Glomerular endothelial cell (primary cell): ENCODE measurements around the gene THBS2. TPM values are rescaled to one million over a fixed set of nuclear protein-coding genes. Genes with fewer than 3 reads are reported as not detected.

Source experiments
- DNase-seq: peaks from one replicate; pipeline ENCODE4 v3.0.0-alpha.2; 2011; ENCODE audit warnings: low read depth, low spot score; ENCODE audit errors: extremely low read depth
- total RNA-seq: library from RNA; depleted of rRNA; stranded (reverse); fragments of >200 nt; gene quantifications from 2 replicates; pipeline ENCODE4 v1.2.3, GENCODE V29; 2015

The THBS2 gene
- total RNA-seq, 1 donor from 2014 or later: 11.1 TPM

DNA sequence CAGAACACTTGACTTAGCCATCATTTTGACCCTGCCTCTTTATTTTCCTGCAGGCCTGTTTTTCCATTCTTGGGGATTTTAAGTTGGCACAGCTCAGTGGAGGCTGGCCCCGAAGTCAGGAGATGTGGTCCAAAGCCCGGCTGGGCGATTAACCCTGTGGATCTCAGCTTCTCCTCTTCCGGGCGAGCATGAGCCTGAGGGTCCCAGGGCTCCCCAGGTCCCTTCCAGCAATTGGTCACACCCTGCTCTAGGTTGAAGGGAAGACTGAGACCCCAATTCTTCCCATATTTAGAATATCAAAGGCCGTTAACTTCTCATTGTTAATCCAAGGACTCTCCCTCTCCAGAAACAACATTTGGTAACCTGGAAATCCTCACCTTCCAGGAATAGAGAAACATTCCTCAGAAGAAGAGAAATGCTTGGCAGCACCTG is 2.3 kb downstream of the THBS2 start:
- no peak for DNase-seq

DNA sequence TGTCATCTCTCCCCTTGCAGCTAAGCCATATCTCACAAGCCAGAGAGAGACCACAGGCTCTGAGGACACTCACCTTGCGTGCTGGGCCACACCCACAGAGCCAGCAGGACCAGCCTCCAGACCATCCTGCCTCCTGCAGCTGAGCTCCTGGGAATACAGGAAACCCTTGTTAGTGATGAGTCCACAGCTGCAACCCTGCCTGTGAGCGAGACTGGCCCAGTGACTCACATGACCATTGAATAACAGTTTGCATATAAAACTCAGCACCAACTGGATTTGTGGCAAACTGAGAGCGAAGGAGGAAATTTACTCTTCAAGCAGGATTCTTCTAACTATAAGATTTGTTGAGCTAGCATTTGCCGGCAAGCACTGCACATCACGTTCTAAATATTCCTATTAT is 3.0 kb downstream of the THBS2 start:
- no peak for DNase-seq

DNA sequence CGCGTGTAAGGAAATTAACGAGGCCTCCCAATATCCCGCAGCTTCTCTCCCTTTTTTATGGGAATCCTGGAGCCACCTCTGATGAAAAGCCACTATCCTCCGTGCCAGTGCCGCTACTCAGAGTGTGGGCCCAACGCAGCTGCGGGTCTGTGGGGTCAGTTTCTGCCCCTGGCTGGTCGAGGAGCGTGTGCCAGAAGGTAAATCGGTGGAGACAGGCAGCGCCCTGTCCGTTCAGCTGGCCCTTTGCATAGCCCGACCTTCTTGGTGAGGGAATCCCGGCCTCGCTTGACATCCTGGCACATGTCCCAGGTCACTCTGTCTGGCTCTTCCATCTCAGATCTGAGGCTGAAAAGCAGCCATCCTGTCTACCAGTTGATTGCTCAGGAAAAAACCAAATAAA is 4.6 kb downstream of the THBS2 start:
- no peak for DNase-seq

DNA sequence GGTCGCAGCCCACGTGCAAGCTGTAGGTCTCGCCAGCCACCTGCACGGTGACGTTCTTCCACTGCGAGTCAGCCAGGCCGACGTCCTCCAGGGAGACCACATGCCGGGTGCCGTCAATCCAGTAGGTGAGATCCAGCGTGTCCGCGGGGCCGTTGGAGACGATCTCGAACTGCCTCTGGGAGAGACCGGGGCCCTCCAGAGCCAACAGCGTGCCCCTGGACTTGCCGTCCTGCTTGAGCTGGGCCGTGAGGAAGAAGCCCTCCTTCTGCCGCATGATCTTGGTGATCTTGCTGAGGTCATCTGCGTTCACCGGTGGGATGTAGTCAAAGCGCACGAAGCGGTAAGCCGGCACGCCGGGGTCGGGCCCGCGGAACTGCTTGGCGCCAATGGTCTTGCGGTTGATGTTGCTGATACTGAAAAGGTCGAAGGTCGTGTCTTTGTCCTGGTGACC is 5.1 kb downstream of the THBS2 start:
- DNase-seq: no peak

DNA sequence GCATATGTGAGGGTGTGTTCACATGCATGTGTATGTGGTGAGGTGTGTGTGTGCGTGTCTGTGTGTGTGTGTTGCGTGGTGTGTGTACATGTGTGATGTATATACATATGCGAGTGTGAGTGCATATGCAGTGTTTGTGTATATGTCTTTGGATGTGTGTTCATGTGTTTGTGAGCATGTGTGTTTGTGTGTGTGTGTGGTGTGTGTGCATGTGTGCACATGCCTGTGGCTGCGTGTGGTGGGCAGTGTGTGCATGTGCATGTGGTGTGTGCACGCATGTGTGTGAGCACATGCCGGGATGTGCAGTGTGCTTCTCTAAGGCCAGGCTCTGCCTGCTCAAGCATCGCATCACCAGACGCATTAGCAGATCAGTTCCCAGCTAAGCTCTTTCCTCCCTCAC is 5.7 kb downstream of the THBS2 start:
- DNase-seq: no peak

DNA sequence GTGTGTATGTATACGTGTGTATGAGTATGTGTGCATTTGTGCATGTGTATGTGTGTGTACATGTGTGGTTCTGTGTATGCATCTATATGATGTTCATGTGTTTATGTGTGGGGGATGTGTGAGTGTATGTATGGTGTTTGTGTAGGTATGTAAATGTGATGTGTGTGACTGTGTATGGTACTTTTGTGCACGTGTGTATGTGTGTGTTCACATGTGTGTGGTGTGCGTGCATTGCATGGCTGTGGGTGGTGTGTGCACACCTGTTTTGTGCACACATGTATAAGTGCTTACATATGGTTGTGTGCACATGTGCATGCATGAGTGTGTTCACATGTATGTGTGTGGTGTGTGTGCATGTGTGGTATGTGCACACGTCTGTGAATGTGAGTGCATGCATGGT is 6.2 kb downstream of the THBS2 start:
- DNase-seq: no peak

DNA sequence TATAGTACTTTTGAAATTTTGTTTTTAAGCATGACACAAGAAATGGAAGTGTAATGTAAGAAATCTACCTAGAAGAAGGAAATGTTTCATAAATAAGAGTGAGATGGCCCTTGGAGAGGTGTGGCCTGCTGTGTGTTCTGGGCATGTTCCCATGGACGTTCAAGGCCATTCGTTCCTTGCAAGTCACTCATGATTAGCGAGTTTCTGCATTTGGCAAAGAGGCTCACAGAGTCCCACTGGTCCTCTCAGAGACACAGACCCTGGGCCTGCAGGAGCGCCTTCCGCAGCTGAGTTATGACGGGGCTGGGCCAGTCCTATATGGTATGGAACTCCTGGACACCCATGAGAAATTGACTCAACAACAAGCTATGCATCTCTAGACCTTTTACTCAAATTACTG is 7.2 kb downstream of the THBS2 start:
- no peak for DNase-seq

DNA sequence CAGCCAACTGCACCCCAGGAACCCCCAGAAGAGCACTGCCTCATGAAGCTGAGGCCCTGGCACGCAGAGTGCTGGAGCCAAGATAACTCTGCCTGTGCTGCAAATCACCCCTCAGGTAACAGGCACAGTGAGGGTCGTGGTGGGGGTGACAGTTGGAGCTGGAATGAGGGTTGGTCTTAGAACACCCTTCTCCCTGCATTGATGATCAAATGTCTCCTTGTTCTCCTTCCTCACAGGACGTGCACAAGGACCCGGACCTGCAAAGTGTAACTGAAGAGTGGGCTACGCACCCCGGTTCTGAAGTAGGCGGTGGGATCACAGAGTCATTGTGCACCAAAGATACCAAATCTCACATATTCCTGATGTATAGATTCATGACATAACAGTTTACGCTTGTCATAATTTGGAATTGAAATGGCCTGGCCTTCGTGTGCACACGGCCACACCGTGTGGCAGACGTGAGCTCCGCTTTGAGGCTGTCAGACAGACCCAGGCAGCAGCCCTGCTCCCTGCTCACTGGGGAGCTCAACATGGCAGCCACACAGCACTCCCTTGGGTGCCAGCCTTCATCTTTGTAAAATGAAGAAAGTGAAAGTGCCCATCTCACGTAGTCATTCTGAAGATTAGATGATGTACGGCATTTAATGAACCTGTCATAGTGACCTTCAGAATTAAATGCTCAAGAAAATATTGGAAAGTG is 8.8 kb downstream of the THBS2 start:
- no peak for DNase-seq

DNA sequence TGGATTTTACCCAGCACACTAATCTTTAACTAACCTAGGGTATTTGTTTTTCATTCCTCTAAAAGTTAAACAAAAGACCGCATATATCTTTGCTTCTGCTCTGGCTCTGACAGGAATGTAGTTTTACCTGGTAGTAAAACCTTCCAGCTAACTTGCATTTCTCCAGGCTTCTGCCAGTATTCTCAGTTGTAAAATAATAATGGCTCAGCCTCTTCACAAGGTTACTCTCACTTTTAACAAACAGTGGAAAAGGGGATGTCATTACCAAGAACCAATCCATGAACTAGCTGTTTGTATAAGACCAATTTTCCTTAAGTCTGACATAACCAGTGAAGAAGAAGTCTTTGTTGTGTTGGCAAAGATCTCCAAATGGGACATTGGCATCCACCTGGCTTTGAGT is 10.0 kb downstream of the THBS2 start:
- no peak for DNase-seq

DNA sequence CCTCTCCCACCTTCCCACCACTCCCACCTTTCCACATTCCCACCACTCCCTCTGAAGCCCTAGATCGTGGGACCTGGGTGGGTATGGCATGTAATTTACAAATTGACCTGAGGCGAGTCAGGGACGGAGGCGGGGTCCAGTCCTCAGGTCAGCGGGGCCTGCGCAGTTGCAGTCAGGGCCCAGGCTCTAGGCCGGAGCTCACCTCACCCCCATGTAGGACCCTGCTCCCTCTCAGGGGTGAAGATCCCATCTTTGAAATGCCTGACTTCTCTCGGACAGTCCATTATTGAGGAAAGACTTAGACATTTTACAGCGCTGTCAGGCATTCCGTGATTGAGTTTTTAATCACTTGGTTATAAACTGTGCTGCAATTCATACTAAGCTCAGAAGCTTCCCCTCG is 10.5 kb downstream of the THBS2 start:
- DNase-seq: no peak

DNA sequence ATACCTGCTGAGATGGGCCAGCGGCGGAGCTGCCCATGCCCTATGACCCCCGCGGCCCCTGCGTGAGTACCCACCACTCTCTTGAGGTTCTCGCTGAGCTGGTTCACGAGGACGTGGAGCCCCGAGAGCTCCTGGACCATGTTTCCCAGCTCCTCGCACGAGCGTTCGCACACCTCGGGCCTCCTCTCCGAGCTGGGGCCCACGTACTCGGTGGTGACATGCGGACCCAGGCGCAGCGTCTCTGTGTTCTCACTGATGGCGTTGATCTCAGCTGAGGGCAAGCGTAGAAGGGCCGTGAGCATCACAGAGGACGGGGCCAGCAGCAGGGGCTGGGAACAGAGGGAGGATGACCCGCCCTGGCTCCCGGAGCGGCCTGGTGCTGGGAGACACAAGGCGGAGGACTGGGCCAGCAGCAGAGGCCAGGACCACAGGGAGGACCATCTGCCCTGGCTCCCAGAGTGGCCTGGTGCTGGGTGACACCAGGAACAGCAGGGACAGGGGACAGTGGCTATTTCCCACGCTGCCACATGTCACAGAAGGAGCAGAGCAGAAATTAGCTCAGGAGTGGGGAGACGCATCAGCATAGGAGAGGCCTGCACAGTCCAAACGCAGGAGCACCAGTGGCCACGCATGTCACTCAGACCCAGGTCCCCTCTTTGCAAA is 11.8 kb downstream of the THBS2 start:
- no peak for DNase-seq

DNA sequence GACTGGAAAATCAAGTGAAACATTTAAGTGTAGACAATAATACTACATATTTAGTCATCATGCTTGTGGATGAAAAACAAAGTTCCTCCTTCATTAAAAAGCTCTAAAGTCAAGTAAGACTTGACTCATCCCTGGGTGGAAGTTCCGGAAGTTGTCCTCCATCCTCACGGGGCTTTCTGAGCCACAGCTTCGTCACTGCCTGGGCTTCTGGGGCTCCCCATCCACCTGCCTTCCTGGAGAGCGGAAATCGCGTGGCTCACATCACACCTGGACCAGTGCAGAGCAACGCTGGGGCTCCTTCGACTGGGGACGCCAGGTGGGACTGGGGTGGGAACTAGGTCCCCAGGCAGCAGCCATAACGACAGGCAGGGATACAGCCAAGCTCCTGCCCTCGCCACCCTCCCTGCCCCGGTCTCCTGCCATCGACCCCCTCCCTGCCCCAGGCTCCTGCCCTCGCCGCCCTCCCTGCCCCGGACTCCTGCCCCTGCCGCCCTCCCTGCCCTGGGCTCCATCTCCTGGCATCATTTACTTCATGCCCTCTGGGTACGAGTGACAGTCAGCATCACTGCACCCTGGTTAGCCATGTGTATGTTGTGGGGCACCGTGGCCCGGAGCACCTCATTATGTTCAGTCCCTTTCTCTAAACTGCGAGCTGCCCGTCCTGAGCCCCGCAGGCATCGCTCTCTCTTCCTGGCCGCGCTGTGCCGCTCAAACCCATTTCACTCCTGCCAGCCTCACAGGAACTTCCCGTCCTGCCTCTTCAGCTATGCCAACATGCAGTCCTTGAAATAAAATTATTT is 12.9 kb downstream of the THBS2 start:
- no peak for DNase-seq

DNA sequence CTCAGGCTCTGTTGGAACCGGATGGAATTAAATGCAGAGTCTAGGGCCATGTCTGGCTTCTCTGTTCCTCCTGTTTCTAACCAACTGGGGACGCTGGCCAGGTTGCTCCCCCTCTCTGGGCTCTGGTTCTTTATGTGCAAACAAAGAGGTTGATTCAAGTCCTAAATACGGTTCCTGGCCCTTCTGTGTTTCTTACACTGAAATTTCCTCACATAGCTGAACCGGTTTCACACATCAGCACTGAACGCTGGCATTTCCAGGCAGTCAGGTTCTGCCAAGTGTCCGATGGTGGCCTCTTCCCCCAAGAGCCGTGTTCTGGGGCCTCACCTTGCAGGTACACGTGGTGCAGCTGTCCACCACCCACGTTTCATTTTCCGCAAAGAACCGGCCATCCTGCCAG is 13.5 kb downstream of the THBS2 start:
- no peak for DNase-seq

DNA sequence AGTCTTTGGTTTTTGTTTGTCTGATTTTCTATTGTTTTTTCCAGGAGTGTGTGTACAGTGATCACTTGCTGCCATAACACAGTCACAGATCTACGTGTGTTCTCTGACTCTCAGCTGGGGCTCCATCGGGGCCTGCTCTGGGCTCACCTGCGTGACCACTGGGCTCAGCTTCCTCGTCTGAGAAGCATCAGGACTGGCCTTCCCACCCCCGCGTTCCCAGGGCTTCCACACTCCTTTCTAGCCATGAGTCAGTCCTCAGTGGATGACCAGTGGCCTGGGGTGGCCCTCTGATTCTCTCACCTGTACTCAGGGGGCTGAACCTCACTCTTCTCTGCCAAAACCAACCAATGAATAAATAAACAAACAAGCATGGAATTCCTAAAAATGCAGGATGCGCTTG is 14.5 kb downstream of the THBS2 start:
- DNase-seq: no peak

DNA sequence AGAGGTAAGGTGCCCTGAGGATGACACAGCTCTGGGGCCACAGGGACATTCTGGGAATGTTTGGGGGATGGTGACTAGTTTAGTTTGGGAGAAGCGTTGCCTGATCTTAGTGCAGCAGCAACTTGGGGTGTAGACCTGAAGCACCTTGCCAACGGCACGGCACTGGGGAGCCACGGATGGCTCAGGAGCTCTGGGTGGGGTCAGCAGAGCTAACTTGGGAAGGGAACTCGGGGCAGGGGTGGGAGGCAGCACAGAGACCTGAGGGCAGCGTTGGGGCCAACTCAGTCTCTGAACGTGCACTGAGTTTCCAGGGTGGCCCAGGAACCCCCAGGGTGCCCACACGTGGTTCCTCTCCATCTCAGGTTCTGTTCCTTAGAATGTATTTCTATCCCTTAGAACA is 14.9 kb downstream of the THBS2 start:
- no peak for DNase-seq

DNA sequence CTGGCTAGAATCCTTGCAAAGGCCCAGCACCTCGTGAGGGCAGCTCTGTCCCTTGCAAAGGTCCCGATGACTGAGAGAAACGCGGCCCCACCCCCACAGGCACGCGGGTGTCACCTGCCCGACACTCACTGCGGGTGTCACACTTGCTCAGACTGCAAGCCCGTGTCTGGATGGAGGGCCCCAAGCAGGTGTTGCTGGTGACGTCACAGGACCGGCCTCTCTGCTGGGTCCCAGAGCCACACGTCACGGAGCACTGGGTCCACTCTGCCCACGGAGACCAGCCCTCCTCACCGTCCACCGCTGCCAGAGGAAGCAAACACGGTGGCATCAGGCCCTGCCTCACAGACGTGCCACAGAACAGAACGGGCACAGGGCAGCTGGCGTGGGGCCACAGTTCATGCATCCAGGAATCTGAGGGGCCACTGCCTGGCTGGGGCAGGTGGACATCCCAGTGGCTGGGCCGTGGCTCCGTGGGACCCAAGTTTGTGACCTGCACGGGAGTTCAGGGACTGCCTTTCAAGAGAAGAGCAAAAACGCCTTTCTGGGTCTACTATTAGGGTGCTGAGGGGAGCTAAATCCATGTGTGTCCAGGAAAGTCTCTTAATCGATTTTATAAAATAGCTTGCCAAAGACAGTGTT is 16.0 kb downstream of the THBS2 start:
- DNase-seq: no peak

DNA sequence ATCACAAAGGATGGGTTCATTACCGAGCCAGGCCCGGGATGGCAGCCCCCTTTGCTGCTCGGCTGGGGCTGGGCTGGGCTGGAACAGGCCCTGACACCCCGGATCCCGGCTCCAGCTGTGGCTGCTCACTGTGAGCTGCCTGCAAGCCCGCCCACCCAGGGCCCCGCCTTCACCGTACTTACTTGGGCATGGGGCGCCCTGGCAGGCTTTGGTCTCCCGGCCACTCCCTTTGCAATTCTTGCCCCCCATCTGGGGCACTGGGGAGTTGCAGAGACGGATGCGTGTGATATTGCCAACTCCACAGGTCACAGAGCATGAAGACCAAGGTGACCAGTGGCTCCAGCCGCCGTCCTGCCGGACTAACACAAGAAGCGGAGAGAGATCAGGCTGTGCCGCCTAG is 16.7 kb downstream of the THBS2 start:
- DNase-seq: no peak

DNA sequence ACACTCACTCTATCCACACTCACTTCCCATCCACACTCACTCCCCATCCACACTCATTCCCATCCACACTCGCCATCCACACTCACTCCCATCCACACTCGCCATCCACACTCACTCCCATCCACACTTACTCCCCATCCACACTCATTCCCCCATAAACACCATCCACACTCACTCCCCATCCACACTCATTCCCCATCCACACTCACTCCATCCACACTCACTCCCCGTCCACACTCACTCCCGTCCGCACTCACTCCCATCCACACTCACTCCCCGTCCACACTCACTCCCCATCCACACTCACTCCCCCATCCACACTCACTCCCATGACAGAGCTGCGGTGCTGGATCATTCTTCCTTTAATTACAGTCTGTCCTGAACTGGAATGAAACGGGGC is 17.1 kb downstream of the THBS2 start:
- DNase-seq: no peak

DNA sequence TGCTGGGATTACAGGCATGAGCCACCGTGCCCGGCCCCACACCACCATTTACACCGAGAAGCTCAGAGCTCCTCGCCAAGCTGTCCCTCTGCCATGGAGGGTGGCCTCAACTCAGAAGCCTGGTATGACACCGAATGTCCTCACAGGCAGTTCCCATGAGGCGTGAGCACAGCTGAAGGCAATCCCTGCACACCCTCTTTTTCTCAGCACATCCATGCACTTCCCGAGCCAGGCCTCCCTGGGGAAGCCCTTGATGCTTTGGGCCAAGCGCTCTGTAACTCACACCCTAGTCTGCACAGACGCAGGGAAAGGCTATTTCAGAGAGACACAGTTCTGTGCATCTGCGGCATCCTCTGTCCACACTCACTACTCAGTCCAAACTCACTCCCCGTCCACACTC is 18.4 kb downstream of the THBS2 start:
- no peak for DNase-seq

DNA sequence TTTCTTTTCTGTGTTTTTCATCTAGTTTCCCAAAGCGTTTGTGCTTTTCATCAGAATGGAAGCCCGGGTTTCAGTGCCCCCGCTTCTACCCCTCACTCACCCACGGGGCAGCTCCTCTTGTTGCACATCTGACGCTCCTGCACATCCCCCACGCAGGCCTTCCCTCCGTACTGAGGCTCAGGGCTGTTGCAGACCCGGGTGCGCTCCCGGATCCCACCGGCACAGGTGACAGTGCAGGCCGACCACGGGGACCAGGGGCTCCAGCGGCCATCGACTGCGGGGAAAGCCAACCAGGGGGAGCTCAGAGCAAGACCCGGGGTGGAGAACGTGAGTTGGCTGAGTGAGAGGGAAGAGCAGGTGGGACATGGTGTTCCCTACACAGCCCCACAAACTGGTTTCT is 19.0 kb downstream of the THBS2 start:
- DNase-seq: no peak

DNA sequence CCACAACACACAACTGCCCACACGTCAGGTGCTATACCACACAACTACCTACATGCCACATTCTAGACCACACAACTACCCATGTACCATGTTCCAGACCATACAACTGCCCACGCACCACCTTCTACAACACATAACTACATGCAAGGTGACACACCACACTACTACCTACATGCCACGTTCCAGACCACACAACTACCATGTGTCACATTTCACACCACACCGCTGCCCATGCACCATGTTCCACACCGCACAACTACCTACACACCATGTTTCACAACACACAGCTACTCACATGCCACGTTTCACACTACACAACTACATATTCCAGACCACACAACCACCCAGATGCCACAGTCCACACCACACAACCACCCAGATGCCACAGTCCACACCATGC is 19.8 kb downstream of the THBS2 start:
- no peak for DNase-seq
